GM18526 (cell line): ENCODE measurements around the gene TRAF5.

ENCODE experiments used
- POLR2A ChIP-seq: IDR thresholded peaks from 3 replicates; pipeline ENCODE4 v1.6.1; 2011; ENCODE audit not compliant: insufficient read length; ENCODE audit errors: extremely low read depth

The TRAF5 gene

GRCh38 chr1:211377539-211378450, 51.2 kb downstream of the TRAF5 start:
- no peak for TF ChIP-seq POLR2A

- TF ChIP-seq POLR2A, result no peak
Measured at GRCh38 chr1:211378844-211379243, 52.2 kb downstream of the TRAF5 start.

- no peak for TF ChIP-seq POLR2A
Measured at GRCh38 chr1:211379446-211379845, 52.8 kb downstream of the TRAF5 start.

- no peak for TF ChIP-seq POLR2A
Measured at GRCh38 chr1:211381481-211382181, 55.0 kb downstream of the TRAF5 start.

- TF ChIP-seq POLR2A, result no peak
Measured at GRCh38 chr1:211382182-211382713, 55.6 kb downstream of the TRAF5 start.

- peak; percentile 98 for TF ChIP-seq POLR2A
Measured at GRCh38 chr1:211382714-211383480, 56.3 kb downstream of the TRAF5 start.

- TF ChIP-seq POLR2A, result no peak
Measured at GRCh38 chr1:211384524-211384923, 57.9 kb downstream of the TRAF5 start.

- no peak for TF ChIP-seq POLR2A
Measured at GRCh38 chr1:211386921-211387320, 60.3 kb downstream of the TRAF5 start.

- no peak for TF ChIP-seq POLR2A
Measured at GRCh38 chr1:211393203-211393602, 66.6 kb downstream of the TRAF5 start.

- no peak for TF ChIP-seq POLR2A
Measured at GRCh38 chr1:211411639-211412038, 85.0 kb downstream of the TRAF5 start.

- no peak for TF ChIP-seq POLR2A
Measured at GRCh38 chr1:211415700-211416099, 89.1 kb downstream of the TRAF5 start.

- no peak for TF ChIP-seq POLR2A
Measured at GRCh38 chr1:211420389-211420788, 93.8 kb downstream of the TRAF5 start.

- no peak for TF ChIP-seq POLR2A
Measured at GRCh38 chr1:211420845-211421454, 94.3 kb downstream of the TRAF5 start.

- no peak for TF ChIP-seq POLR2A
Measured at GRCh38 chr1:211424018-211424417, 97.4 kb downstream of the TRAF5 start.
